ENCODE data around the gene PRPF19. TPM values are rescaled to one million over a fixed set of nuclear protein-coding genes. Genes with fewer than 3 reads are reported as not detected.
A peak's percentile ranks its signal among the peaks of the same experiment; 100 is the strongest.

Gene PRPF19
- total RNA-seq, 2 donors from 2014 or later, result 147 to 181 TPM

DNA sequence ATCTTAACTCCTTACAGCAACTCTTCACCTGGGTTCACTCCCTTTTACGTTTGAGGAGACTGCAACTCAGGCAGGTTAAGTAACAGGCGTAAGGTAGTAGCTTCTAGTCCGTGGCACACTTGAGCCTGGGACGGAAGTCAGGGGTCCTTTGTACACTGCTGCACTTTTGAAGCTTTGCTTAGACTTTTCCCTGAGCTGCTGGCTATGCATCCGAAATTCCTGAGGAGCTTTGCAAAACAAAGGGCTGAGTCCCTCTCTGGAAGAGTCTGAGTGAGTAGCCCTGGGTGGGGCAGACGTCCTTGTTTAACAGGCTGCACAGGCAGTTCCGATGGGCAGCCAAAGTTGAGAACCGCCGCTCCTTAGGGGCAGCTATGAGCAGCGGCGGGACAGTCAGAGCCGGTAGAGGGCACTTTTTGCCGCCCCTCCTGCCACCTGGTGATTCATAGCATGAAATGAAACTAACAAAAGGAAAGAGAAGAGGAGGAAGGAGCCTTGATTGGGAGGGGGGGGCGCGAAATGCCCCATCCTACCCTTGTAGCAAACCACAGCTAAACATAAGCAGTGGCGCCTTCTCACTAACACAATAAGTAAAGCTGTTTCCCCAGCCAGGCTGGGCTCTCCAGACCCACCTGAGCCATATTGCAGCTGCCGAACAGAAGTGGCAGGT, 9.0 kb upstream of the PRPF19 start:
- TF ChIP-seq POLR2A (IDR thresholded peaks at IDR 0.05), result no peak
- TF ChIP-seq POLR2AphosphoS5 (IDR thresholded peaks at IDR 0.05), result peak; percentile 68
- TF ChIP-seq, protein P1, sequence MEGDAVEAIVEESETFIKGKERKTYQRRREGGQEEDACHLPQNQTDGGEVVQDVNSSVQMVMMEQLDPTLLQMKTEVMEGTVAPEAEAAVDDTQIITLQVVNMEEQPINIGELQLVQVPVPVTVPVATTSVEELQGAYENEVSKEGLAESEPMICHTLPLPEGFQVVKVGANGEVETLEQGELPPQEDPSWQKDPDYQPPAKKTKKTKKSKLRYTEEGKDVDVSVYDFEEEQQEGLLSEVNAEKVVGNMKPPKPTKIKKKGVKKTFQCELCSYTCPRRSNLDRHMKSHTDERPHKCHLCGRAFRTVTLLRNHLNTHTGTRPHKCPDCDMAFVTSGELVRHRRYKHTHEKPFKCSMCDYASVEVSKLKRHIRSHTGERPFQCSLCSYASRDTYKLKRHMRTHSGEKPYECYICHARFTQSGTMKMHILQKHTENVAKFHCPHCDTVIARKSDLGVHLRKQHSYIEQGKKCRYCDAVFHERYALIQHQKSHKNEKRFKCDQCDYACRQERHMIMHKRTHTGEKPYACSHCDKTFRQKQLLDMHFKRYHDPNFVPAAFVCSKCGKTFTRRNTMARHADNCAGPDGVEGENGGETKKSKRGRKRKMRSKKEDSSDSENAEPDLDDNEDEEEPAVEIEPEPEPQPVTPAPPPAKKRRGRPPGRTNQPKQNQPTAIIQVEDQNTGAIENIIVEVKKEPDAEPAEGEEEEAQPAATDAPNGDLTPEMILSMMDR (IDR thresholded peaks at IDR 0.05), result peak in 3 of 4 experiments; percentile 21 to 43 (median 42)
- peak overlapping the region; percentile 75 to 77 for H3K4me3 ChIP-seq
- H3K9me3 ChIP-seq, result no peaks in the 10 kb centered on the region
- H3K36me3 ChIP-seq, result peaks cover 0 to under 1% of the 10 kb centered on the region in 2 donors
- peaks cover 21% of the 10 kb centered on the region for H3K4me1 ChIP-seq (replicated peaks)
- intact Hi-C loops (cut with DNase I), result no loop called here
- H3K27me3 ChIP-seq (replicated peaks; ENCODE audit: insufficient read depth), result no peaks in the 10 kb centered on the region
- WGBS, result 7% methylated on average over 17 of the region's 17 CpGs
- H3K27ac ChIP-seq, result peak overlapping the region; percentile 94
- peak; percentile 77 for DNase-seq (ENCODE audit: low spot score)

DNA sequence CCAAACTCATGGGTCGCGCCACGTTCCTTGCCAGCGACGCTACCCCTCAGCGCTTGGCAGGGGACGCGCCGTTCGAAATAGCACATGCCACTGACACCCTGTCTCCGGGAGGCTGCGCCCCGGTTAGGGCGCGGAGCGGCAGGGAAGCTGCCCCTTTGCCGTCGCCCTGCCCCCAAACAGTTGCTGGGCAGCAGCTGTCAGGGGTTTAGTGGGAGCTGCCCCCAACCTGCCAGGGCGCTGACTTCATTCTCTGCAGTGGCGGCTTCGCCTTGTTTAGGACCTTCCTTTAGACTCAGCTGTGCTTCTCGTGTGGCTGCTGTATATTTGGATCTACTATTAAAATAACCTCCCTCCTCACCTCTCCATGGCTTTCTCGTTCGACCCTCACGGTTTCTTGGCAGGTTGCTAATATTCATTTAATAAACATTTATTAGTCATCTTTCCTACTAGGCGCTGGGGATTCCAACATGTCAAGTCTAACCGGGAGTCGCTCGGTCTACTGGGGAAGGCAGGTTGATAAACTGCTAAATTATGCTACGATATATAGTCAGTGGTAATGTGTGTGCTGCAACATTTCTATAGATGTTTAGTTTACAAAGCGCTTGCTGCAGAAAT, 8.4 kb upstream of the PRPF19 start:
- Histone ChIP-seq H3K36me3 (no peaks in the 10 kb centered on the region), H3K27ac (peak overlapping the region; percentile 94), H3K27me3 (replicated peaks; ENCODE audit: insufficient read depth) (no peaks in the 10 kb centered on the region), H3K4me3 (peak overlapping the region; percentile 75 to 77), H3K4me1 (replicated peaks) (peaks cover 21% of the 10 kb centered on the region), H3K9me3 (no peaks in the 10 kb centered on the region)
- intact Hi-C loops (cut with DNase I), result loop anchor here (5.0 kb wide), 1 partner anchor 248 kb away; the partner anchor contains the start of gene VPS37C
- no peak for DNase-seq (ENCODE audit: low spot score)
- under 1% methylated on average over 31 of the region's 31 CpGs for WGBS
- TF ChIP-seq POLR2A (IDR thresholded peaks at IDR 0.05) (no peak), POLR2AphosphoS5 (IDR thresholded peaks at IDR 0.05) (no peak)
- TF ChIP-seq, protein P1 (IDR thresholded peaks at IDR 0.05), result no peak

DNA sequence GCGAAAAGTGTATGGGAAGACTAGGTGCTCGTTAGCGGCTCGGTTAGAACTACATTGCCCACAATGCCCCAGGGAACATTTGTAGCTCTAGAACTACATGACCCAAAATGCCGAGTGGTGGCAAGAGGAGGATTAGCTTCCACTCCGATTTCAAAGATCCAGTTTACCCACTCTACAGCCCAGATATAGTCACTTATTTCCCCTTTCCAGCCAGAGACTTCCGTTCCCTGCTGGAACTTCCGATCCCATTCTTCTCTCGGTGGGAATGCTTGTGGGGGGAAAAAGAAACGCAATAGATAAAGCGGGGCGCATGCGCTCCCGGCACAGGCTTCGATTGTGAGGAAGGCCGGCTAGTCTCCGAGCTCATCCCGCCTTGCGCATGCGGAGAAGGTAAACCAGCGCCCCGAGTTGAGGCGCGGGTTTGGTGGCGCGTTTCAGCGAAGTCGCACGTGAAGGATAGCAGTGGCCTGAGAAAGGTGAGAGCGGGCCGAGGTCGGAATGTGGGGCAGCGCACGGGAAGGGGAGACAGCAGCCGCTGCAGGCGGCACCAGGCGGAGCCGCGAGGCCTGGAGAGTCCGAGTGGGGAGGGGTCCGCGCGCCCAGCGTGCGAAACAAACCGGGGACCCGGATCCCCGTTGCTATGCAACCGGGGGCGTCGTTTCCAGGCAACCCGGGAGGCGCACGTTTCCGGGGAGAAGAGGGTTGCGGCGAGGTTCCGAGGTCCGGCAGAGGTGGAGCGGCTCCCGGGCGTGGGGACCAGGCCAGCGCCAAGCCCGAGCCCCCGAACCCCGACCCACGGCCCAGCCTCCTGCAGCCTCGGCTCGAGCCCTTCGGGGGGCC, 7.6 kb upstream of the PRPF19 start, which contains the start of gene TMEM109:
TSS of gene TMEM109 (plus strand) at position 366 of the 840 bp plus-strand sequence. CDS start 5,536 bp downstream, outside the sequence.
- DNase-seq (ENCODE audit: low spot score), result peak; percentile 90
- WGBS, result under 1% methylated on average over 51 of the region's 70 CpGs
- intact Hi-C loops (cut with DNase I), result loop anchor here (5.0 kb wide), 1 partner anchor 248 kb away; the partner anchor contains the start of gene VPS37C
- H3K4me3 ChIP-seq, result peak within 1 kb of the TSS; percentile 75 to 77
- no peaks in the 10 kb centered on the region for H3K36me3 ChIP-seq
- H3K9me3 ChIP-seq, result no peaks in the 10 kb centered on the region
- H3K27me3 ChIP-seq (replicated peaks; ENCODE audit: insufficient read depth), result no peaks in the 10 kb centered on the region
- H3K4me1 ChIP-seq (replicated peaks), result peaks cover 21% of the 10 kb centered on the region
- TF ChIP-seq POLR2A (IDR thresholded peaks at IDR 0.05) (peak; percentile 57), POLR2AphosphoS5 (IDR thresholded peaks at IDR 0.05) (peak; percentile 93)
- TF ChIP-seq, protein P1 (IDR thresholded peaks at IDR 0.05), result peak in 2 of 4 experiments; percentile 22 to 23
- H3K27ac ChIP-seq, result peak within 1 kb of the TSS; percentile 94

DNA sequence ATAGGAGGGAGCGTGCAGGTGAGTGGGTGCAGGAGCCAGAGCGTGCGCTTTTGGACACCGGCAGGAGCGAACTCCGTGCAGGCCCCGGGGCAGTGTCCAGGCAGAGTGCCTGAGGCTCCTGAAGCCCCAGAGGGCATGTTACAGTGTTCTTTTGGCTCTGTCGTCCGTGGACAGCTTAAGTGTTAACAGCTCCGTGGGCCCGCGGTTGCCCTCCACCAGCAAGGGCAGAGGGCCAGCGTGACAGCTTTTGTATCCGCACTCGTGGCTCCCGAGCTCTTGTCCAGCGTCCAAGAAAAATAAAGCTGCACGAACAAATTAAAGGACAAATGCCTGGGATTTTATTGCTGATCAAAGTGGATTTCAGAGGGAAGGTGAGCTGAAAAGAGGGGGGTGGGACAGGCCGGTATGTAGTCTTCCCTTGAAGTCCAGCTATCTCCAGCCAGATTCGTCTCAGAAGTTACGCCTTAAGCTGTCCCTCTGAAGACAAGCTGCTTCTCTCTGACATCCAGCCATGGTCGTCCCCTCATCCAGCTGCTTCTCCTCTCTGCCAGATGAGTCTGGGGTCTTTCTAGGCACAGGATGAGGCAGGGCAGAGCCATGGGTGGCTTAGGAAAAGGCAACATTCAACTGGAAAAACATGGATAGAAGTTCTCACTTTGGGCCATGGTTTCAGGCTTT, 6.6 kb upstream of the PRPF19 start:
- intact Hi-C loops (cut with DNase I), result loop anchor here (5.0 kb wide), 1 partner anchor 249 kb away; the partner anchor contains the start of gene VPS37C
- H3K27ac ChIP-seq, result peak overlapping the region; percentile 94
- DNase-seq (ENCODE audit: low spot score), result peak; percentile 56
- WGBS, result 41% methylated on average over 22 of the region's 22 CpGs
- H3K27me3 ChIP-seq (replicated peaks; ENCODE audit: insufficient read depth), result no peaks in the 10 kb centered on the region
- peak overlapping the region in 1 of 2 donors; percentile 77 for H3K4me3 ChIP-seq
- no peaks in the 10 kb centered on the region for H3K9me3 ChIP-seq
- peaks cover 21% of the 10 kb centered on the region for H3K4me1 ChIP-seq (replicated peaks)
- no peaks in the 10 kb centered on the region for H3K36me3 ChIP-seq
- no peak for TF ChIP-seq POLR2A (IDR thresholded peaks at IDR 0.05)
- peak; percentile 15 for TF ChIP-seq POLR2AphosphoS5 (IDR thresholded peaks at IDR 0.05)
